ENCODE measurements around the gene PYGM.

GRCh38 chr11:64771861-64772260 is 12.1 kb upstream of the PYGM start:
- TF ChIP-seq CTCF (IDR thresholded peaks at IDR 0.05; ENCODE audit: insufficient read depth, low read length) (no peak), POLR2AphosphoS5 (IDR thresholded peaks at IDR 0.05; ENCODE audit: low read depth) (no peak), SPI1 (IDR thresholded peaks at IDR 0.05; ENCODE audit: borderline replicate concordance, low read depth) (peak; percentile 50; the same call in 1 of the 2 replicates), GABPA (IDR thresholded peaks at IDR 0.05; ENCODE audit: low read depth) (no peak)

All from HL-60 (cell line).